ENCODE data around the gene RETREG1.
"Not testable (repeated sequence)": the region's sequence is repeated elsewhere in the genome, so short reads cannot be mapped to it uniquely, and the experiment has no call there.

The RETREG1 gene

GRCh38 chr5:16615741-16616535 is 859 bp downstream of the RETREG1 start:
- DNase-seq, result peak; percentile 37

GRCh38 chr5:16612007-16612406 is 4.8 kb downstream of the RETREG1 start:
- DNase-seq, result no peak

- DNase-seq, result not testable (repeated sequence)
These were observed 5.9 kb downstream of the RETREG1 start for GRCh38 chr5:16610896-16611295.

- DNase-seq, result no peak
These were observed 7.4 kb downstream of the RETREG1 start for GRCh38 chr5:16609412-16609811.

GRCh38 chr5:16606628-16607027 is 10.2 kb downstream of the RETREG1 start:
- no peak for DNase-seq

GRCh38 chr5:16603701-16604100 is 13.1 kb downstream of the RETREG1 start:
- no peak for DNase-seq

GRCh38 chr5:16603295-16603694 is 13.5 kb downstream of the RETREG1 start:
- DNase-seq, result no peak

GRCh38 chr5:16602182-16602581 is 14.6 kb downstream of the RETREG1 start:
- no peak for DNase-seq

GRCh38 chr5:16600946-16601345 is 15.9 kb downstream of the RETREG1 start:
- no peak for DNase-seq

GRCh38 chr5:16600397-16600796 is 16.4 kb downstream of the RETREG1 start:
- DNase-seq, result no peak

GRCh38 chr5:16597946-16598694 is 18.7 kb downstream of the RETREG1 start:
- no peak for DNase-seq

- DNase-seq, result no peak
These were observed 20.2 kb downstream of the RETREG1 start for GRCh38 chr5:16596581-16596940.

- DNase-seq, result no peak
These were observed 20.8 kb downstream of the RETREG1 start for GRCh38 chr5:16595881-16596580.

GRCh38 chr5:16593628-16594027 is 23.2 kb downstream of the RETREG1 start:
- DNase-seq, result no peak

- DNase-seq, result no peak
These were observed 23.8 kb downstream of the RETREG1 start for GRCh38 chr5:16593013-16593412.

- no peak for DNase-seq
These were observed 24.5 kb downstream of the RETREG1 start for GRCh38 chr5:16592255-16592654.

- DNase-seq, result no peak
These were observed 26.1 kb downstream of the RETREG1 start for GRCh38 chr5:16590685-16591084.

- no peak for DNase-seq
These were observed 27.1 kb downstream of the RETREG1 start for GRCh38 chr5:16589658-16590057.

- no peak for DNase-seq
These were observed 28.2 kb downstream of the RETREG1 start for GRCh38 chr5:16588434-16589214.

GRCh38 chr5:16586556-16586955 is 30.2 kb downstream of the RETREG1 start:
- no peak for DNase-seq

GRCh38 chr5:16585041-16585667 is 31.6 kb downstream of the RETREG1 start:
- no peak for DNase-seq

- no peak for DNase-seq
These were observed 34.7 kb downstream of the RETREG1 start for GRCh38 chr5:16582081-16582480.

Measured in stimulated activated CD8-positive, alpha-beta memory T cell treated with anti-CD3 and anti-CD28 coated beads, Interleukin-4, amount 100 ng/mL, for 48 hours (primary cell).